HG03139 (cell line): ENCODE measurements around the gene IMMP2L.
A peak's percentile ranks its signal among the peaks of the same experiment; 100 is the strongest.
"Not testable (repeated sequence)": the region's sequence is repeated elsewhere in the genome, so short reads cannot be mapped to it uniquely, and the experiment has no call there.

Experiments
- ATAC-seq: cut with Tn5 transposase; IDR thresholded peaks from one replicate; pipeline ENCODE4 v1.9.1; 2021; ENCODE audit not compliant: unreplicated experiment

Gene IMMP2L

DNA sequence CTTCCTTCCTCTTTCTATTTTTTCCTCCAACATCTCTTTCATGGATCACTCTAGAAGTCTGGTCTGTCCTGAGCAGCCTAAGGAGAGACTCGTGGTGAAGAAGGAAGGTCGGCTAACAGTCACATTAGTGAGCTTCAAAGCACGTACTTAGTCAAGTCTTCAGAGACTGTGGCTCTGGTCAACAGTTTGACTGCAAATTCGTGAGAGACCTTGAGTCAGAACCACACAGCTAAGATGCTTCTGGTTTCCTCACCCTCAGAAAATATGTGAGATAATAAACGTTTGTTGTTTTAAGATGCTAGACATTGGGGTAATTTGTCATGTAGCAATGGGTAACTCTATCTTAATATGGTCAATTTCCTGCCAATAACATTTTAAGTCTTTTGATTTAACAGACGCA is 597.5 kb downstream of the IMMP2L start:
- no peak for ATAC-seq

DNA sequence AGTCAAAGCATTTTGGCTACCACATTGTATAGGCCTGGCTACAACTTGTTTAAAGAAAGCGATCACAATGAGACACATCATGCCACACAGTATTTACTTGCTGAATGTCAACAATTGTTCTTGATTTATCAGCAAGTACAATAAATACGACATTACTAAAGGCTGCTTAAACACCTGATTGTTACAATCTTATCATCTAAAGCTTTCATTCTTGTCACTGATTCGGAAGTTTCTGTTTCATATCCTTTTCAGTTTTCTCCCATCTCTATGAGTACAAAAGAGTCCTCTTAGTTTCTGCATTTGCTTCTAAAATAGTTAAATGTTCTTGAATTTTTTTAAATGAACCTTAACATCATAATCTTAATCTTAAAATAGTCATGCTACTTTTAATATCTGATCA is 599.5 kb downstream of the IMMP2L start:
- ATAC-seq, result no peak

DNA sequence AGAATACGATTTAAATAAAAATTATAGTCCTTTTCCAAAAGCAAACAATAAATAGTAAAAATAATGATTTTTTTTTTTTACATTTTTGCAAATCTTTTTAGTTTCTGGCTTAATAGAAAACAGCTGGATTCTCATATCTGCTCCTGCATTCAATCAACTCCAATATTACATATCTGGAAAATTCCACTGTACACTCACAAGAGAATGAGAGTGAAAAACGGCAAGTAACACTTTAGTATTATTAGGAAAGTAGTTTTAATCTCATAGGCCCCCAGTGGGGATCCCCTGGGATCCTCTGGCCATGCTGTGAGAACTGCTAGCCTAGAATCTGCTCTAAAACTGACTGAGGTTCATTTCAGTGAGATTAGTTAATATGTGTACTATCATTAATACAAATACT is 599.9 kb downstream of the IMMP2L start:
- no peak for ATAC-seq

DNA sequence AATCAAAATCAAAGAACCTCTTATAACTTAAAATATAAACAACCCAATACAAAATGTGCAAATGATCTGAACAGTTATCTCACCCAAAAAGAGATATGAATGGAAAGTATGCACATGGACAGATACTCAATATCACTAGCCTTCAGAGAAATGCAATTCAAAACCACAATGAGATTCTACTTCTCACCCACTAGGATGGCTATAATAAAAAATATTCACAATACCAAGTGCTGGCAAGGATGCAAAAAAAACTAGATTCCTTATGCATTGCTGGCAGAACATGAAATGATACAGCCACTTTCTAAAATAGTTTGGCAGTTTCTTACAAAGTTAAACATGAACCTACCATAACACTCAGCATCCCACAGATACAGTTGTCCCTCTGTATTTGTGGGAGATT is 601.5 kb downstream of the IMMP2L start:
- ATAC-seq, result no peak

DNA sequence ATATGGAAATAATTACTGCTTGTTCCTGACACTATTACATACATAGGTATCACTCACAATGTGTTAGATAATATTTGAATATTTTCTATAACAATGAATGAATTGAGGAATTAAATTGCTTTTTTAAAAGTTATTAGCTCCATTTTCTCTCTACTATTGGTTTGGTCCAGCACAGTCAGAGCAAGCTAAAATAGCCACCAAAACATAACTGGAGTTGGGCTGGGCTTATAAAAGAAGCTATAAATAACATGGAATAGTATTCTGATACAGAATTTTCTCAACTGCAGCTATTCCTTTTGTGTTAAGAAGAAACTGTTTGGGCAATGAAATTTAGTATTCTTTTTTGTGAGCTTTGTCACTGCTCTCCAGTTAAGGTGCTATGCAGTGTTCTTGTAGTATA is 614.0 kb downstream of the IMMP2L start:
- no peak for ATAC-seq

DNA sequence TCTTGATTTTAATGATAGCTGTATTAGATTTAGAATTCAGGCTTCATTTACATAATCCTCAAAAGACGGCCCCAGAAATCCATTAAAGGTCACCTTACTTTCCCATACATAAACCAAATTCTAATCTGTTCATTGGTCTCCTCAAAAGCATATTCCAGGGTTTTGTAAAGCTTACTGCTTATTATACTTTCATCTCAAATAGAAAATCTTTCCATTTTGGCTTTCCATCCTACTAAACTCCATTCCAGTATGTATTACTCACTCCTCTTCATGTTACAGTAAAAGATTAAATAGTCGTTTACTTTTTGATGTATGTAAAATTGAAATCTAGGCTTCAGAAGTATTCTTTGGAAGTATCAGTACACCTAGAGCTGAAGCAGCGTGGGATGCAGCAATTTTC is 614.9 kb downstream of the IMMP2L start:
- ATAC-seq, result no peak

DNA sequence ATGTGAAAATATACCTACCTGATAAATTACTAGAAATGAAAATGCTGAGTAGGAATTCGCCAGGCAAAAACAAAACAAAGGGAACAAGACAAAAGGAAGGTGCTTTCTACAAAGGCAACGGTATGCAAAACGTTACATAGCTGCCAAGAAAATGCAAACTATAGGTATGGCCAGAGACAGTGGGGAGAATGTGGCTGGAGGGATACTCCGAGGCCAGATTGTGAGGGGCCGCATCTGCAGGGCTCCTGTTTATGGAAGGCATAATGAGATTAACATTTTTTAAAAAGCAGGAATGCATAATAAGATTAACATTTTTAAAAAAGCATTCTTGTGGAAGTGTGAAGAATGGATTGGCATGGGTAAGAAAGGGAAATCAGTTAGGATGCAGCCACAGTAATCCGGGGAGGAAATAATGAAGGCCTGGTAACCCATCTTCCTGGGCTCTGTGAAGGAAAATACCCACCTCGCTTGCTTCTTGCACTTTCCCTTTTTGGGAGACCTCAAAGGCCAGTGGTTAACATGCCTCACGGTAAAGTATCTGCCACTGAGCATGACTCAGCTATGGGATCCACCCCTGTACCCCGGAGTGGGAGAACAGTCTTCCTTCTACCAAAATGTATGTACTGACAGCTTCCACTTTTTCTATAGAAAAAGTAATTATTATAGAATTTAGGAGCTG is 617.2 kb downstream of the IMMP2L start:
- no peak for ATAC-seq

DNA sequence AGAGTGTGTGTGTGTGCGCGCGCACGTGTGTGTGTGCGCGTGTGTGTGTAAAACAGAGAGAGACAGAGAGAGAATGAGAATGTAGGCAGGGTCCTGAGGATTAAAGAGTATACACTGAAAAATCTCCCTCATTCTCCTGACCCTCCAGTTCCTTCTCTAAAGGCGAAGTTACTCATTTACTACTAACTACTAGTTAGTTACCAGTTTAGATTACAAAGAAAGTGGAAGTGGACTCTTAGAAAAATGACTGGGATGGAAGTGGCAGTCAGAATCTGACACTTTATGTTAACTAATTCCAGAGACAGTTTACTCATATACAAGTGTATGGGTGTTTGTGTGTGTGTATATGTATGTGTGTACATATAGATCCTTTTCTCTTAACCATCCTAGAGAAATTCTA is 617.8 kb downstream of the IMMP2L start:
- no peak for ATAC-seq

DNA sequence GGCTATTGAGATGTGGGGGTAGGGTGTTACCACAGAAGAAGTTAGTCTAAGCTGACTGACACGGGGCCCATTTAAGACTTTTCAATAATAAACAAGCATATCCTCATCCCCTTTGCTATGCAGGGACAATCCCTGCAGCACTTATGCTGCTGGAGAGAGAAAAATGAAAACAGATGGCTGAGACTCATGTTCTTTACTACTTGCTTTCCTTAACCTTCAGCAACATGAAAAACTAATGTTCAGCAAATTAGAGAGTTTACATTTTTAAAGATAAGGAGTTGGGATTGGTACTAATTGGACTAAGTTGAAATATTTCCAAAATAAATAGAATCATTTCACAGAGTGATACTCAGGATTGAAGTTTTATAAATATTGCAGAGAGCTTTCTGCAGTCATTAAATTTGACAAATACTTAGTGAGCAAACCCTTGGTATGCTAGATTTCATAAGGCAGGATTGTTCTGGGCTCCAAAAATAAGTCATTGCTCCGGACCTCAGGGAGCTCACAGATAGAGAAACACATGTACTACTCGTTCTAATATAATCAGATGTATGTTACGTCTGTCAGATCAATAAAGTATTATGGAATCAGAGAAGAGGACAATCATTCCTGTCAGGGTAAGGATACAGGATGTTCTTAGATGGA is 618.5 kb downstream of the IMMP2L start:
- no peak for ATAC-seq

DNA sequence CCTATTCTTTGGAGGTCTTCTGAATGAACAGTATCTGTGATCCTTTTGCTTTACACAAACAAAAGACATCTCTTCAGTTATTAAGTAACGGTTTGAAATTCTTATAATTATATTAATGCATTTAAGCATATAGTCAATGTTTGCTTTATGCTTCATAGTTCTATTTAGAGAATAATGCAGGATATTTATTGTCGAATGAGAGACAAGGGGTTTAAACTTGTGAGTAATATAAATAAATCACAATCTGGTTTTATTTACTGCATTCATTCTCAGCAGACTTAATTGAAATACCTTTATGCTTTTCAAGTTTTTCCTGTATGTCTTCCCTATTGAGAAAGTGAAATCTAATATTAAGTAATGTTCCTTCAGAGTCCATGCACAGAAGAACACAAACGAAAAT is 620.9 kb downstream of the IMMP2L start:
- no peak for ATAC-seq

DNA sequence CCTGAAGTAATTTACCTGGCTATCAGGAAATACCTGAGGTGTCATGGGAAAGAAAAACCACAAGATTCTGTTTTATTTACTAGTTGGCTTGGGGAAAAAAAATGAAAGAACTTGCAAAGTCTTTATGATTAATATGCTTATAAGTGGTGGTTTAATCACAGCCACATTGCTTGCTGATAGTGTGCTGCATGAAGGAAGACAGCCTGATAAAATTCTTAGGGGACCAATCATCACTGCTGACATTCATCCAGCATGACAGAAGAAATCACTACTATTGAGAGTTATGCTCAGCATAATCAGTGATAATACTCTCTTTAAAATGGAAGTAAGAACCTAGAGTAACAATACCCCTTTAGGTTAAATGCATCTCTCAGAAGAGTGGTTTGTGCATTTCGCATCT is 621.5 kb downstream of the IMMP2L start:
- ATAC-seq, result no peak

DNA sequence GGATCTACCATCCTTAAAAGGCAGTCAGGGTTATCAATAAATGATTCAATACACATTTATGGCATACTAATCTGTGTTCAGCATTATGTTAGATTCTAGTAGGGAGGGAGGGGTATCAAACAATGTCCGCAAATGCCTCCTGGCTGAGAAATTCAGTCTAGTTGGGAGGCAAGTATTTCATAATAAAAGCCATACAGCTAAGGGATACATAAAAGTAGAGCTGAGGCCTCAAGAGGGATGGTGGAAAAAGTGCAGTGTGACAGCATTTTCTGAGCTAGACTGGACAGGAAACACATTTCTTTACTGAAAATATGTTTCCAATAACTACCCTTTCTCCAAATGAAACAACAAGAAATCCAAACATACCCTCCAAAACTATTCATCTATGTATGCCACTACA is 624.1 kb downstream of the IMMP2L start:
- no peak for ATAC-seq

DNA sequence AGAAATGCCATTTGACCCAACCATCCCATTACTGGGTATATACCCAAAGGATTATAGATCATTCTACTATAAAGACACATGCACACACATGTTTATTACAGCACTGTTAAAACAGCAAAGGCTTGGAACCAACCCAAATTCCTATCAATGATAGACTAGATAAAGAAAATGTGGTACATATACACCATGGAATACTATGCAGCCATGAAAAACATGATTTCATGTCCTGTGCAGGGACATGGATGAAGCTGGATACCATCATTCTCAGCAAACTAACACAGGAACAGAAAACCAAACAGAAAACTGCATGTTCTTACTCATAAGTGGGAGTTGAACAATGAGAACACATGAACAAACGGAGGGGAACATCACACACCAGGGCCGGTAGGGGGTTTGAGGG is 625.6 kb downstream of the IMMP2L start:
- not testable (repeated sequence) for ATAC-seq

DNA sequence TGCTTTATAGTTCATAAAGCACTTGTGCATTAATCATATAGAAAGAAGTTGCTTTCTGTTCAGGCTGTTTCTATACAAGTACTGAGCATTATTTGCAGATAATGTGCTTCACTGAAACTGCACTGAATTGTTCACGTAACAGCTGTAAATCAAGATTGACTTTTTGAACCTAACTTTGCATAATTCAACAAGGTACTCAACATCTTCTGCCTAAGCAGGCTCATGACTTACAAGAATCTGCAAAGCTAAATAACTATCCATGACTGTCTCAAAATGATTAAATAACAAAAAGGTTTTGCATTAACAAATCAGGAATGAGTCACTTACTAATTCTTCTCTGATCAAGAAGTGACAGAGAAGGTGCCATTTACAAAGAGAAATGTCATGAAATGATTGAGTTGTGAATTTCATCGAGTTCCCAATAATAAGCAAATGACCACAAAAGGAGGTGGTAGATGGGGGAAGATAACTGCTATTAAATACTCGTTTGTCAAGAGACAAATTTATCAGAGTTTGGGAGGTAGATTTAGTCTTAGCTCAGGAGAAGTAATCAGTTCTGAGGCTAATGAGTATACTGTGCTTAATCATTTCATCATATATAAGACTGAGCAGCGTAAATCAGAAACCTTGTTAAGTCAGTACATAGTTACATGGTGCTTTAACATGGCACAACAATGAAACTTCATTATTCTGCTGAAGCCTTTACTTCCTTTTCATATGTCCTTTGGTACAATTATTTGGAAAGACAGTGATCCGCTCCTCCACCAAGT is 632.6 kb downstream of the IMMP2L start:
- ATAC-seq, result no peak

DNA sequence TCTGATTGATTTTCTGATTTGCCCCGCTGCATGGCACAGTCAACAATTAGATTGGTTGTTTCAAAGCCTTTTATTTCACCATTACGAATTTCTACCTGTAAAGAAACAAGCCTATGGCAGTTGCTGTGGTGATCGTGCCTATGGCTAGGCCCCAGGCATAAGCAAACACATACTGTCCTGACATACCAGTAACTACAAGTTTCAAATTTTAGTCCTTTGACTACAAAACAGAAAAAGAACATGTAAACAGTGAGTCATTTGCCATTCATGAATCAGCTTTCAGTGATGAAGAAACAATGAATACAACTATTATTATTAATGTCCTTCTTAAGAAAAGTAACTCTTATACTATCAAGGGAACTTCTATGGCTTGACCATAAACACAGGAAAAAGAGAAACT is 639.4 kb downstream of the IMMP2L start:
- ATAC-seq, result no peak

DNA sequence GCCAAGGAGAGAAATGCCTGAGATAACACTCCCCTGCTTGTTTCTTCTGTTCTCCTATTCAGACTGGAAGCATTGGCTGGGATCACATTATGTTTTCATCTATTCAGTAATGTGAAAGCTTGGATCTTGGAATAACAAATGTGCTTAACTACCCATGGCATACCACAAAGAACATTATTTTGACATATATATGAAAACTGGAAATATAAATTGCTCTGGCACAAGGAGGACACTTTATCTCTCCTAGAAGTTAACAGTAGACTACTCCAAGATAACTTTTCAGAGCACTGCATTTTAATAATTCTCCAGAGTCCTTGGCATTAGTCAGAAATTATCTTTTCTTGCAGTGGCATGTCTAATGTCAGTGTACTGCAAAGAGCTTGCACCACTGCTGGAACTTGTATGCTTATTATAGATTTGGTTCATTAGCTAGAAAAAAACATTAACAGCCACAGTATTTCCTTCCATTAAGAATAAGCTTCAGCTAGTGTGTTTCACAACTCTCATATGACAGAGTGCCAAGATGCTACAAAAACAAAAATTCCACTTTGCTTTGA is 640.6 kb downstream of the IMMP2L start:
- ATAC-seq, result no peak

DNA sequence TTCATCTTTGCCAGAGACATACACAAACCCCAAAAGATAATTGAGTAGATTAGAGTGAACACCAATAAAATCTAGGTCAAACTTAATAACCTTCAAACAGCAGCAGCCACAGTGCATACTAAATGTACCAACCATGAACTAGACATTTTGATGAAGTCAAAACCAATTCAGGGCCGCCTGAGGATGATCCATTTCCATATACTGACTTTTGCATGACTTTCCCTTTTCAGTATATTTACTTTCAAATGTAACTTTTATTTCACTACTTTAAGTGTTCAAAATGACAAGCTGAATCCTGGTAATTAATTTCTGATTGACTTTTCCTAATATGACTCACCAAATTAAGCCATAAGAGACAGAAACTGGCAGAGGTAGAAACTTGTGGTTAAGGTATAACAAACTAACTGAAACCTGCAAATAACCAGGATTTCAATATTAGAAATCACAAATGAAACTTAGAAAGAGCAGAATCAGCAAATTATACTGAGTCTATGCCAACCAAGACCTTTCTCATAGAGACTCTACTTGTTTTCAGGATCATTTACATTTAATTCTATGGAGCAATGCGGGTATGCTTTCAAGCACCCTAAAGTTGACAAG is 643.2 kb downstream of the IMMP2L start:
- peak; percentile 82 for ATAC-seq

DNA sequence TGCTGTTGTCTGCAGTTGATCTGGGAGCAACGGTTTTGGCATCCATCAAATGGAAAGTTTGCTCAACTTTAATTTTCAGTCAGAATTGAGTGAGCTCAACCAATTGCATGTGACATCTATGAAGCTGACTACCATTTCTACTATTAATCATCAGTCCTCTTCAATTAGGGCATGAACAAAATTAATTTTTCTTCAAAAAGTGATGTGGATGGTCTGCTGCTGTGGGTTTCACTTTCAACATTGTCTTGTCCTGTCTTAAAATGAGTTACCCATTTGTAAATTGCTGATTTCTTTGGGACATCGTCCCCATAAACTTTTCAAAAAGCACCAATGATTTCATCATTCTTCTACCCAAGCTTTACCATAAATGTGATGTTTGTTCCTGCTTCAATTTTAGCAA is 648.0 kb downstream of the IMMP2L start:
- ATAC-seq, result no peak

DNA sequence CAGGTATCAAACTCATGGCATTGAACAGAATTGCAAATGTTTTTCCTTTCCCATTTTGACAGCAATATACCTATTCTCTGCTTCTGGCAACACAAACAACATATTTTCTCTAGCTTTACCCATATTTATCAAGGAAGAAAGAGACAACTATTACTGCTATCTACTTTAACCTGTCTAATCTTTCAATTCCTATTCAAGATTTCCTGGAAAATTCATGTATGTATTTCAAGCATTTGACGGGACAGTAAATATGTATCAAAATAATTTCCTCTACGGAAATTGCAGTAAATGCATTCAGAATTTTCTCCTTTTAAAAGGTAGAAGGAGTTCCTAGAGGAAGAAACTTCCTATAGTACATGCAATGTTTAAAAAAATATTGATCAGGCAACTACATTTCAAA is 650.7 kb downstream of the IMMP2L start:
- ATAC-seq, result no peak

DNA sequence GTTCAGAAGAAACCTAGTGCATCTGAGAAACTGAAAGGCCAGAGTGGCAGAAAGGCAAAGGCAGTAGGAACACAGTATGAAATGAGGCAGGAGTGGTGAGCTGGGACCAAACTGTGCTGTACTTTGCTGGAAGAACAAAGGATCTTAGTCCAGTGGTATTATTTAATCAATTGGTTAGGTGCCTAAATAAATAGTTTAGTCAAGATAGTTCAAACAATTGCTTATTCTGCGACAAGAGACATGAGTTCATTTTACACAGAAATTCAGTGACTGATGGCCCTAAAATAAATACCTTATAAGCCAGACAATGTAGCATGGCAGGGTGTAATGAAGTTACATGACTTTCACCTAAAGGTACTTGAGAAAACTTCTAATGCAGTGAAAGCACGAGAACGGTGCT is 653.2 kb downstream of the IMMP2L start:
- ATAC-seq, result no peak

DNA sequence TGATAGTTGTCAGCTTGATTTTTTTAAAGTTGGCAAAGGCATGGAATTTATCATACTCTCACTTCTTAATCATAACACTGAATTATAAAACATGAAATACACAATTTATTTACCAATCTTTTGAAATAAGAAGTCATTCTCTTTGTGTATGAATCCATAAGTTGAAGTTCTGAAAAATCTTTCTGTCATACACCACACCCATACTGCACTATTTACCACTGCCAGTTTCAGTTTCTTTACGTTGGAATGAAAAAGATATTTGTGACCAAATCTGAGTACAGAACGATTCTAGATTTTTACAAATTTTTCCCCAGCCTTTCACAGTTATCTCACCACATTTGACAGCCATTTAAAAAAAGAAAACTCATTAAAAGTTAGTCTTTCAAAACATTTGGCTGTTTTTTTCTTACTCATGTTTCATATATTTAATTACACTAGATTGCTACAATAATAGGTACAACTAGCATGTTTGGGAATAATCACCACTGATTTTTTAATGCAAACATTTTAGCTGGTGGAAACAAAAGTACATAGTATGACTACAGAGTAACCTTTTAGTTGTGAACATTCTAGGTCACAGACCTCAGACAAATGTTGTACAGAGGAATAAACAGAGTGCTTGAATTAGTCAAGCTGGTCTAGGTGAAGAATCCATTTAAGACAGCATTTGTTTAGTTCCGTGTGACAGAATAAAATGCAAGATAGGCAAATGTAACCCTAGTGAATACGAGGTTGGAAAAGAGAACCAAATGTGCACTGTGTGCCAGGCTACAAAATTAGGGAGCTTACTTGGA is 656.3 kb downstream of the IMMP2L start:
- ATAC-seq, result no peak
